Astrocyte (in vitro differentiated cells and primary cell): ENCODE data around the gene CFAP141. TPM values are rescaled to one million over a fixed set of nuclear protein-coding genes. Genes with fewer than 3 reads are reported as not detected.

ENCODE experiments used
- DNase-seq: peaks from one replicate; pipeline ENCODE4 v3.0.0-alpha.2; 2010; ENCODE audit warnings: low read depth
- FAIRE-seq: peaks from 2 replicates; lab custom pipeline; 2011; peaks lifted over from hg19 to GRCh38; lab: Jason Lieb, UNC
- H2AFZ ChIP-seq: 2 replicates; pipeline ENCODE4 v1.6.0; 2012; ENCODE audit warnings: low read depth, low read length, inconsistent platforms
- H3K27ac ChIP-seq: 2 replicates; pipeline ENCODE4 v1.5.1; 2011; ENCODE audit warnings: low read depth, low read length, inconsistent platforms
- H3K27me3 ChIP-seq: 2 replicates; pipeline ENCODE4 v1.6.0; 2011; ENCODE audit warnings: low read length, inconsistent platforms; ENCODE audit not compliant: insufficient read depth
- H3K36me3 ChIP-seq: 2 replicates; pipeline ENCODE4 v1.5.1; 2011; ENCODE audit warnings: low read length, inconsistent platforms; ENCODE audit not compliant: insufficient read depth
- H3K4me1 ChIP-seq: 2 replicates; pipeline ENCODE4 v1.5.1; 2011; ENCODE audit warnings: low read length, inconsistent platforms; ENCODE audit not compliant: insufficient read depth
- H3K4me2 ChIP-seq: 2 replicates; pipeline ENCODE4 v1.6.0; 2012; ENCODE audit warnings: low read length, inconsistent platforms
- H3K4me3 ChIP-seq: 2 replicates; pipeline ENCODE4 v1.5.1; 2011; ENCODE audit warnings: low read depth, mild to moderate bottlenecking, low read length, inconsistent platforms; ENCODE audit not compliant: insufficient read depth
- H3K79me2 ChIP-seq: 2 replicates; pipeline ENCODE4 v1.6.0; 2012; ENCODE audit warnings: mild to moderate bottlenecking, low read length, inconsistent platforms; ENCODE audit not compliant: insufficient read depth
- H3K9ac ChIP-seq: 2 replicates; pipeline ENCODE4 v1.6.0; 2012; ENCODE audit warnings: mild to moderate bottlenecking, low read length, inconsistent platforms
- H3K9me3 ChIP-seq: 2 replicates; pipeline ENCODE4 v1.5.1; 2012; ENCODE audit warnings: low read depth, mild to moderate bottlenecking, low read length, inconsistent platforms; ENCODE audit not compliant: insufficient read depth
- H4K20me1 ChIP-seq: 2 replicates; pipeline ENCODE4 v1.6.0; 2012; ENCODE audit warnings: low read length, inconsistent platforms; ENCODE audit not compliant: insufficient read depth
- H3K27ac Mint-ChIP-seq: one replicate; pipeline ENCODE4 v1.8.0; 2021; ENCODE audit warnings: mild to moderate bottlenecking, mixed read lengths; ENCODE audit not compliant: unreplicated experiment
- H3K27me3 Mint-ChIP-seq: one replicate; pipeline ENCODE4 v1.8.0; 2021; ENCODE audit warnings: low read depth, mixed read lengths; ENCODE audit not compliant: unreplicated experiment
- H3K36me3 Mint-ChIP-seq: one replicate; pipeline ENCODE4 v1.8.0; 2021; ENCODE audit warnings: low read depth, mixed read lengths; ENCODE audit not compliant: unreplicated experiment
- H3K4me1 Mint-ChIP-seq: one replicate; pipeline ENCODE4 v1.8.0; 2021; ENCODE audit warnings: low read depth, mixed read lengths; ENCODE audit not compliant: unreplicated experiment
- H3K4me3 Mint-ChIP-seq: one replicate; pipeline ENCODE4 v1.8.0; 2021; ENCODE audit warnings: mild to moderate bottlenecking, moderate library complexity, mixed read lengths; ENCODE audit not compliant: unreplicated experiment
- H3K9me3 Mint-ChIP-seq: one replicate; pipeline ENCODE4 v1.8.0; 2021; ENCODE audit warnings: mild to moderate bottlenecking, mixed read lengths; ENCODE audit not compliant: unreplicated experiment
- EZH2 ChIP-seq: IDR thresholded peaks from 2 replicates; pipeline ENCODE4 v1.6.1; 2012; ENCODE audit warnings: mild to moderate bottlenecking, low read length, inconsistent platforms; ENCODE audit not compliant: insufficient read depth
- total RNA-seq: library from RNA; stranded (reverse); gene quantifications from 2 replicates; pipeline ENCODE4 v1.2.1, GENCODE V29; 2021
- TF ChIP-seq, protein P1 (sequence below): IDR thresholded peaks from 2 replicates; pipeline ENCODE4 v1.5.1; 2011; ENCODE audit warnings: low read depth, mild to moderate bottlenecking, inconsistent platforms, low read length, moderate library complexity; ENCODE audit not compliant: insufficient read depth

Gene CFAP141
- total RNA-seq, 1 donor from 2014 or later, result not detected

DNA sequence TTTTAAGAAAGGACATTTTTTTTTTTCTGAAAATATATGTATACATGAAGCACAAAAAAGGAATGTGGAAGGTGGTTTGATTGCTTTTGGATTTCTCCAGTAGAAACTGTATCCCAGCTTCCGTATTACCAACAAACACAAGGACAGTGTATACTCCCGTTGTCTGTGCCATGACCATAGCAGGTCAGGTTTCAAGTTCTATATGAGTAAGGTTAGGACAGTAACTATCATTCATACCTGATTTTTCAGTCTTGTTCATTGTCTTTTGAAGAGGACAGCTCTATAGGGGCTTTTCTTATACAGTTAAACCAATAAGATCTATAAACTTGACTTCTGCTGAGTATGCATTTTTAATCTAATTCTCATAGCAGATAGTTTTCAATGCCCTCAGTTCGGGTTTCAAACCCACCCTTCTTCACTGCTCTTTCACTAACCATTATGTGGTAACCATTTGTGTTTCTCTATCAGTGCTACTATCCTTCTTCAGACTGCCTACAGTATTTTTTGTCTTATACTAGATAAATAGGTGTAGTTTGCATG lies 34.2 kb upstream of the CFAP141 start:
- no peaks in the 10 kb centered on the region for H3K9me3 Mint-ChIP-seq
- H3K36me3 Mint-ChIP-seq, result peaks cover 30% of the 10 kb centered on the region

DNA sequence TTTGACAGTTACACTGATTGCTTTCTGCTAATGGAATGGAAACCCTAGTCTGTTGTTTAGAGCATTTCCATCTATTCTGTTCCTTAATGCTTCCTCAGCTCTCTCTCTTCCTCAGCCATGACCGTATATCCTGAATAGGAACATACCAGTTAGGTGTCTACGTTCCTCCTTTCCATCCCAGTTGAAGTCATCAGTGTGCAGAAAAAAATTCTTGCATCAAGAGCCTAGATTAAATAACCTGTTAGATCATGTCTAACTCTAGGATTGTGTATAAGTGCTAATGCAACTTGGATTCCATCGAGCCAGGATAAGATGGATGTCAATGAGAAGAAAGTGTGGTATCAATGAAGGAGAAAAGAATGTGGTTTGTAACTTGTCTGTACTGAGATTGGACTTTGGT lies 33.4 kb upstream of the CFAP141 start:
- Histone ChIP-seq H3K36me3 (peaks cover 71% of the 10 kb centered on the region), H3K9me3 (no peaks in the 10 kb centered on the region), H4K20me1 (peaks cover 80% of the 10 kb centered on the region), H3K4me3 (no peak overlapping the region), H3K79me2 (peaks cover 68% of the 10 kb centered on the region), H3K27ac (no peak overlapping the region), H3K9ac (no peak overlapping the region), H2AFZ (no peak overlapping the region), H3K4me2 (no peak overlapping the region), H3K4me1 (no peaks in the 10 kb centered on the region), H3K27me3 (no peaks in the 10 kb centered on the region)
- TF ChIP-seq, protein P1, sequence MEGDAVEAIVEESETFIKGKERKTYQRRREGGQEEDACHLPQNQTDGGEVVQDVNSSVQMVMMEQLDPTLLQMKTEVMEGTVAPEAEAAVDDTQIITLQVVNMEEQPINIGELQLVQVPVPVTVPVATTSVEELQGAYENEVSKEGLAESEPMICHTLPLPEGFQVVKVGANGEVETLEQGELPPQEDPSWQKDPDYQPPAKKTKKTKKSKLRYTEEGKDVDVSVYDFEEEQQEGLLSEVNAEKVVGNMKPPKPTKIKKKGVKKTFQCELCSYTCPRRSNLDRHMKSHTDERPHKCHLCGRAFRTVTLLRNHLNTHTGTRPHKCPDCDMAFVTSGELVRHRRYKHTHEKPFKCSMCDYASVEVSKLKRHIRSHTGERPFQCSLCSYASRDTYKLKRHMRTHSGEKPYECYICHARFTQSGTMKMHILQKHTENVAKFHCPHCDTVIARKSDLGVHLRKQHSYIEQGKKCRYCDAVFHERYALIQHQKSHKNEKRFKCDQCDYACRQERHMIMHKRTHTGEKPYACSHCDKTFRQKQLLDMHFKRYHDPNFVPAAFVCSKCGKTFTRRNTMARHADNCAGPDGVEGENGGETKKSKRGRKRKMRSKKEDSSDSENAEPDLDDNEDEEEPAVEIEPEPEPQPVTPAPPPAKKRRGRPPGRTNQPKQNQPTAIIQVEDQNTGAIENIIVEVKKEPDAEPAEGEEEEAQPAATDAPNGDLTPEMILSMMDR, result no peak
- TF ChIP-seq EZH2, result no peak
- no peaks in the 10 kb centered on the region for H3K9me3 Mint-ChIP-seq
- DNase-seq, result no peak
- no peaks in the 10 kb centered on the region for H3K27me3 Mint-ChIP-seq
- H3K27ac Mint-ChIP-seq, result no peak overlapping the region
- H3K4me1 Mint-ChIP-seq, result peaks cover 3% of the 10 kb centered on the region
- H3K36me3 Mint-ChIP-seq, result peaks cover 36% of the 10 kb centered on the region
- no peak for FAIRE-seq
- no peak overlapping the region for H3K4me3 Mint-ChIP-seq

More for the DNA sequence above, 34.2 kb upstream of the CFAP141 start:
- Histone ChIP-seq H3K27me3 (no peaks in the 10 kb centered on the region), H2AFZ (no peak overlapping the region), H3K9me3 (no peaks in the 10 kb centered on the region), H3K4me2 (no peak overlapping the region), H3K4me1 (no peaks in the 10 kb centered on the region), H3K4me3 (no peak overlapping the region), H3K79me2 (peaks cover 68% of the 10 kb centered on the region), H4K20me1 (peaks cover 85% of the 10 kb centered on the region), H3K36me3 (peaks cover 73% of the 10 kb centered on the region), H3K9ac (no peak overlapping the region), H3K27ac (no peak overlapping the region)
- FAIRE-seq (no peak), DNase-seq (no peak)
- H3K4me1 Mint-ChIP-seq, result peaks cover 3% of the 10 kb centered on the region
- H3K27me3 Mint-ChIP-seq, result no peaks in the 10 kb centered on the region
- H3K4me3 Mint-ChIP-seq, result no peak overlapping the region
- TF ChIP-seq, protein P1, result no peak
- TF ChIP-seq EZH2, result no peak
- H3K27ac Mint-ChIP-seq, result no peak overlapping the region

DNA sequence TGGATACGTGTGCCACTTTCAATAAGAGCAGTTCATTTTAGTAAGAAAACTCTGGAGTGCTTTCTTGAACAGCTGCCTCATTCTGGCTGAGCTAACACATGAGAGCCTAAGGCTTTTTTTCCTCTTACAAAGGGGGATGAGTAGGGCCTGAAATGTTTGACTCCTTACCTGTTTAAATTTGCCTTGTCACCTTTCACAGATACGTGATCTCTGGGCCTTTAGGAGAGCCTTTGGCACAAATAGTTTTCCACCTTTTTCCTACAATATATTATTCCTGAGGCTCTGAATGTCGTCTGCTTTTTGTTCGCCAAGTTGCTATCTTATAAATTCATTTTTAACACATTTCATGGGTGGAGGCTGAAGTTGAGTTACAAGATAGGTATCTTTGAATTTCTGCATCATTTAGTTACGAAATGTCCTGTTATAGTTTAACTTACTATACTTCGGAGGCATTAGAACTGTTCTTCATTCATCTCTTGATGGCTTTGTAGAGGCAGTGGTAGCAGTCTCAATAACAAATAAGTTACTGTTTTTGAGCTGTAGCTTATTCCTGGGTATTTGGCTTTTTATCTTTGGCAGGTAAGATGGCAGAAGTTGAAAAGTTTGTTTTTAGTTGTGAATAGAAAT lies 31.9 kb upstream of the CFAP141 start:
- Mint-ChIP-seq H3K4me3 (no peak overlapping the region), H3K27me3 (no peaks in the 10 kb centered on the region), H3K4me1 (peaks cover under 1% of the 10 kb centered on the region), H3K36me3 (peaks cover 35% of the 10 kb centered on the region), H3K27ac (no peak overlapping the region), H3K9me3 (no peaks in the 10 kb centered on the region)
- TF ChIP-seq, protein P1, result no peak
- no peak for TF ChIP-seq EZH2
- Histone ChIP-seq H3K79me2 (peaks cover 71% of the 10 kb centered on the region), H3K27ac (no peak overlapping the region), H3K9me3 (no peaks in the 10 kb centered on the region), H2AFZ (no peak overlapping the region), H3K4me3 (no peak overlapping the region), H4K20me1 (peaks cover 79% of the 10 kb centered on the region), H3K27me3 (no peaks in the 10 kb centered on the region), H3K4me1 (no peaks in the 10 kb centered on the region), H3K9ac (no peak overlapping the region), H3K4me2 (no peak overlapping the region), H3K36me3 (peaks cover 61% of the 10 kb centered on the region)
- FAIRE-seq (no peak), DNase-seq (no peak)
